GM12801 (cell line): ENCODE measurements around the gene KRT3.

Experiments
- TF ChIP-seq, protein P1 (sequence below): IDR thresholded peaks from one replicate; pipeline ENCODE4 v1.5.1; 2011; ENCODE audit warnings: control low read depth; ENCODE audit not compliant: insufficient read length; ENCODE audit errors: extremely low read depth

Gene KRT3

GRCh38 chr12:52765702-52766101 lies 30.2 kb downstream of the KRT3 start:
- TF ChIP-seq, protein P1, sequence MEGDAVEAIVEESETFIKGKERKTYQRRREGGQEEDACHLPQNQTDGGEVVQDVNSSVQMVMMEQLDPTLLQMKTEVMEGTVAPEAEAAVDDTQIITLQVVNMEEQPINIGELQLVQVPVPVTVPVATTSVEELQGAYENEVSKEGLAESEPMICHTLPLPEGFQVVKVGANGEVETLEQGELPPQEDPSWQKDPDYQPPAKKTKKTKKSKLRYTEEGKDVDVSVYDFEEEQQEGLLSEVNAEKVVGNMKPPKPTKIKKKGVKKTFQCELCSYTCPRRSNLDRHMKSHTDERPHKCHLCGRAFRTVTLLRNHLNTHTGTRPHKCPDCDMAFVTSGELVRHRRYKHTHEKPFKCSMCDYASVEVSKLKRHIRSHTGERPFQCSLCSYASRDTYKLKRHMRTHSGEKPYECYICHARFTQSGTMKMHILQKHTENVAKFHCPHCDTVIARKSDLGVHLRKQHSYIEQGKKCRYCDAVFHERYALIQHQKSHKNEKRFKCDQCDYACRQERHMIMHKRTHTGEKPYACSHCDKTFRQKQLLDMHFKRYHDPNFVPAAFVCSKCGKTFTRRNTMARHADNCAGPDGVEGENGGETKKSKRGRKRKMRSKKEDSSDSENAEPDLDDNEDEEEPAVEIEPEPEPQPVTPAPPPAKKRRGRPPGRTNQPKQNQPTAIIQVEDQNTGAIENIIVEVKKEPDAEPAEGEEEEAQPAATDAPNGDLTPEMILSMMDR, result no peak

DNA sequence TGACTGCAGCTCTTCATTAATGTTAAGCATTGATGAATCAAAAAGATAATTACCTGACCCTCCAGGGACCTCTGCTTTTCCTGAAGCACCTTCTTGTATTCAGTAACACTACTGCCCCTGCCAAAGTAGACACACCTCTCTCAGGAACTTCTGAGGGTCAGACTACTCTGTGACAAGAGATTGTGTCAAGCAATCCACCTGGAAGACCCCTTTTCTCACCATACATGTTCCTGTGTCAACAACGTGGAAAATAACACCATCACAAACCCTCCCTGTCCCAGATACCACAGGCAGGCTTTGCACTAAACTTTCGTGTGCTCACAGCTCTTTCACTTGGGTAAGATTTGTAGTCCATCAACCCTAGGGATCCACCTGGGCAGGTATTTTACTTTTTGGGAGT lies 31.9 kb downstream of the KRT3 start:
- TF ChIP-seq, protein P1, result no peak

DNA sequence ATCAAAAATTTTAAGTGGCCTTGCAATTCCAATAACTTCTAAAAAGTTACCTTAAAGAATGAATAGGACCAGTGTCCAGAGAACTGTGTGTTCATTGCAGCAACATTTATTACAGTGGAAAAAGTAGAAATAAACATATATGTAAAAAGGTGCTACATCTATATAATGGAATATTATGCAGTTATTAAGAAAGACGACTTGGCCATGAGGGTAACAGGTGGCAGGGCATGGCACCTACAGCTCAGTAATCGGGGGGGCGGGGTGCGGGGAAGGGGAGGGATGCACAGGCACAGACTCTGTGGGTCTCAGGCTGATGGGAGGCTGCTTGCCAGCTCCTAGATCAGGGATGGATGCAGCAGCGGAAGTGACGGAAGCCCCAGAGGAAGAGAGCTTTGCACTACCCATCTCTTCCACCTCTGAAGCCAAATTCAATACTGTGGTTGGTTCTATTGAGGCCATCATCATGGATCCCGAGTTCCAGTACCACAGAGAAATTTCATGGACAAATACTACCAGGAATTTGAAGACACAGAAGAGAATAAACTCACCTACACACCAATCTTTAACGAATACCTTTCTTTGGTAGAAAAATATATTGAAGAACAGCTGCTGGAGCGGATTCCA lies 32.8 kb downstream of the KRT3 start:
- TF ChIP-seq, protein P1, result no peak

DNA sequence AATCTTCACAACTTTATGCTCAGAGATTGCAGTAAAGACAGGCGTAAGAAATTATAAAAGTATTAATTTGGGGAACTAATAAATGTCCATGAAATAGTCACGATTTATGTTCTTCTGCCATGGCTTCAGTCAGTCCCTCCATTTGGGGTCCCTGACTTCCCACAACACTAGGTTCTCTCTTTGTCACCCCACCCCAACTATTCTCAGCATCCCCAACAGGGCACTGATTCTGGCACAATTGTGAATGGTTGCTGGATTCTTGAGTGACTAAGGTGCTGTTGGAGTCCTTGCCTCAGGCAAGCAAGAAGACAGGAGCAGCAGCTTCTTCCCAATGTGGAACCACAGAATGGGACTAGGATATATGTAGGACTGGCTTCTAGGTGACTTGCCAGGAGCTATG lies 34.1 kb downstream of the KRT3 start:
- TF ChIP-seq, protein P1, result no peak

GRCh38 chr12:52760623-52761022 lies 35.3 kb downstream of the KRT3 start:
- TF ChIP-seq, protein P1, result no peak

GRCh38 chr12:52759695-52760094 lies 36.2 kb downstream of the KRT3 start:
- TF ChIP-seq, protein P1, result no peak

DNA sequence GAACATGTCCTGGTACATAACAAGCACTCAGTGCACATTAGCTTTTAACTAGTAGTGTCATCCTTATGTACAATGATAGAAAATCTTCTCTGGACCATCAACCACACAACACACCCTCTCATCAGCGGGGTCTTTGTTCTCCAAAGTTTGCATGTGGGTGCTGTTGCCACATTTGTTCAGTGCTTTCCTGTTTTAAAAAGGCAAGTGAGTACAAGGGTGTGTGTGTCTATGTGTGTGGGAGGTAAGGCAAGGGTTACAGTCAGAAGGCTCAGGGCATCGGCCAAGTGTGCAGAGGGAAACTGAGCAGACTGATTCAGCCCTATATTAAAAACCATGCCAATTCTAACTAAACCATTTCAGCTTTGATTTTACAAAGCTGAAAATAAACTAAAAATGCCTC lies 36.7 kb downstream of the KRT3 start:
- TF ChIP-seq, protein P1, result no peak
